ENCODE measurements around the gene CNP.

The CNP gene

GRCh38 chr17:41943492-41943891, 23.1 kb upstream of the CNP start:
- TF ChIP-seq CTCF (IDR thresholded peaks at IDR 0.05; ENCODE audit: low read depth, low read length, missing control alignments), result no peak
- no peak for DNase-seq (ENCODE audit: low read depth)
- H3K4me3 ChIP-seq (ENCODE audit: low read depth, low read length), result no peak overlapping the region

GRCh38 chr17:41944943-41945342, 21.7 kb upstream of the CNP start:
- H3K4me3 ChIP-seq (ENCODE audit: low read depth, low read length), result no peak overlapping the region
- DNase-seq (ENCODE audit: low read depth), result no peak
- TF ChIP-seq CTCF (IDR thresholded peaks at IDR 0.05; ENCODE audit: low read depth, low read length, missing control alignments), result no peak

- no peak for DNase-seq (ENCODE audit: low read depth)
- TF ChIP-seq CTCF (IDR thresholded peaks at IDR 0.05; ENCODE audit: low read depth, low read length, missing control alignments), result no peak
- H3K4me3 ChIP-seq (ENCODE audit: low read depth, low read length), result no peak overlapping the region
Measured at GRCh38 chr17:41948762-41949460, 17.7 kb upstream of the CNP start.

- no peak for TF ChIP-seq CTCF (IDR thresholded peaks at IDR 0.05; ENCODE audit: low read depth, low read length, missing control alignments)
- H3K4me3 ChIP-seq (ENCODE audit: low read depth, low read length), result no peak overlapping the region
- DNase-seq (ENCODE audit: low read depth), result no peak
Measured at GRCh38 chr17:41956522-41956921, 10.1 kb upstream of the CNP start.

GRCh38 chr17:41957031-41957868, 9.3 kb upstream of the CNP start:
- no peak for TF ChIP-seq CTCF (IDR thresholded peaks at IDR 0.05; ENCODE audit: low read depth, low read length, missing control alignments)
- H3K4me3 ChIP-seq (ENCODE audit: low read depth, low read length), result no peak overlapping the region
- no peak for DNase-seq (ENCODE audit: low read depth)

GRCh38 chr17:41957869-41958439, 8.6 kb upstream of the CNP start:
- no peak overlapping the region for H3K4me3 ChIP-seq (ENCODE audit: low read depth, low read length)
- no peak for DNase-seq (ENCODE audit: low read depth)
- TF ChIP-seq CTCF (IDR thresholded peaks at IDR 0.05; ENCODE audit: low read depth, low read length, missing control alignments), result no peak
